ENCODE data around the gene MGARP.

- no peak for TF ChIP-seq EZH2 (IDR thresholded peaks at IDR 0.05; ENCODE audit: borderline replicate concordance, low read length)
- TF ChIP-seq, protein P1, sequence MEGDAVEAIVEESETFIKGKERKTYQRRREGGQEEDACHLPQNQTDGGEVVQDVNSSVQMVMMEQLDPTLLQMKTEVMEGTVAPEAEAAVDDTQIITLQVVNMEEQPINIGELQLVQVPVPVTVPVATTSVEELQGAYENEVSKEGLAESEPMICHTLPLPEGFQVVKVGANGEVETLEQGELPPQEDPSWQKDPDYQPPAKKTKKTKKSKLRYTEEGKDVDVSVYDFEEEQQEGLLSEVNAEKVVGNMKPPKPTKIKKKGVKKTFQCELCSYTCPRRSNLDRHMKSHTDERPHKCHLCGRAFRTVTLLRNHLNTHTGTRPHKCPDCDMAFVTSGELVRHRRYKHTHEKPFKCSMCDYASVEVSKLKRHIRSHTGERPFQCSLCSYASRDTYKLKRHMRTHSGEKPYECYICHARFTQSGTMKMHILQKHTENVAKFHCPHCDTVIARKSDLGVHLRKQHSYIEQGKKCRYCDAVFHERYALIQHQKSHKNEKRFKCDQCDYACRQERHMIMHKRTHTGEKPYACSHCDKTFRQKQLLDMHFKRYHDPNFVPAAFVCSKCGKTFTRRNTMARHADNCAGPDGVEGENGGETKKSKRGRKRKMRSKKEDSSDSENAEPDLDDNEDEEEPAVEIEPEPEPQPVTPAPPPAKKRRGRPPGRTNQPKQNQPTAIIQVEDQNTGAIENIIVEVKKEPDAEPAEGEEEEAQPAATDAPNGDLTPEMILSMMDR (IDR thresholded peaks at IDR 0.05; ENCODE audit: low read length) = no peak
Observed at GRCh38 chr4:139253046-139253445, 27.0 kb downstream of the MGARP start.
